H9 (cell line): Measurements from ENCODE around the gene MICA. TPM values are rescaled to one million over a fixed set of nuclear protein-coding genes. Genes with fewer than 3 reads are reported as not detected.
"Not testable (repeated sequence)": the region's sequence is repeated elsewhere in the genome, so short reads cannot be mapped to it uniquely, and the experiment has no call there.

Source experiments
- DNase-seq: peaks from one replicate; pipeline ENCODE4 v3.0.0-alpha.2; 2017
- H2AFZ ChIP-seq: one replicate; pipeline ENCODE4 v1.6.1; 2013; ENCODE audit warnings: mild to moderate bottlenecking, low read length, control low read depth, moderate library complexity
- H2AK5ac ChIP-seq: 2 replicates; pipeline ENCODE4 v1.6.1; 2013; ENCODE audit warnings: low read length, control low read depth, mixed read lengths; ENCODE audit not compliant: insufficient read length
- H2BK120ac ChIP-seq: one replicate; pipeline ENCODE4 v1.6.1; 2013; ENCODE audit warnings: low read depth, mild to moderate bottlenecking, low read length, control low read depth, inconsistent platforms; ENCODE audit not compliant: poor library complexity, severe bottlenecking
- H2BK12ac ChIP-seq: 2 replicates; pipeline ENCODE4 v1.6.1; 2013; ENCODE audit warnings: low read length, control low read depth, mixed read lengths, low read depth; ENCODE audit not compliant: insufficient read length
- H2BK15ac ChIP-seq: 2 replicates; pipeline ENCODE4 v1.6.1; 2013; ENCODE audit warnings: low read depth, low read length, control low read depth
- H2BK20ac ChIP-seq: one replicate; pipeline ENCODE4 v1.6.1; 2013; ENCODE audit warnings: low read depth, mild to moderate bottlenecking, low read length, control low read depth, inconsistent platforms; ENCODE audit not compliant: poor library complexity, severe bottlenecking
- H2BK5ac ChIP-seq: 2 replicates; pipeline ENCODE4 v1.6.1; 2013; ENCODE audit warnings: low read length, control low read depth, mixed read lengths; ENCODE audit not compliant: insufficient read length
- H3K14ac ChIP-seq: 2 replicates; pipeline ENCODE4 v1.6.1; 2013; ENCODE audit warnings: low read length, control low read depth; ENCODE audit not compliant: insufficient read depth
- H3K18ac ChIP-seq: 2 replicates; pipeline ENCODE4 v1.6.1; 2013; ENCODE audit warnings: low read depth, mild to moderate bottlenecking, mixed read lengths, low read length, control low read depth; ENCODE audit not compliant: insufficient read length
- H3K23ac ChIP-seq: 2 replicates; pipeline ENCODE4 v1.6.1; 2013; ENCODE audit warnings: low read length, control low read depth, mixed read lengths, low read depth; ENCODE audit not compliant: insufficient read length
- H3K23me2 ChIP-seq: 2 replicates; pipeline ENCODE4 v1.6.1; 2013; ENCODE audit warnings: low read depth, mild to moderate bottlenecking, mixed read lengths, low read length, control low read depth; ENCODE audit not compliant: insufficient read length, poor library complexity, severe bottlenecking
- H3K27ac ChIP-seq: 2 replicates; pipeline ENCODE4 v1.5.1; 2013; ENCODE audit warnings: low read length, control low read depth, mixed read lengths, low read depth; ENCODE audit not compliant: insufficient read length
- H3K27me3 ChIP-seq: 2 replicates; pipeline ENCODE4 v1.6.1; 2013; ENCODE audit warnings: low read length, control low read depth, inconsistent platforms; ENCODE audit not compliant: insufficient read depth
- H3K4ac ChIP-seq: 2 replicates; pipeline ENCODE4 v1.6.1; 2013; ENCODE audit warnings: low read depth, mild to moderate bottlenecking, control low read depth, inconsistent platforms, low read length, moderate library complexity
- H3K4me1 ChIP-seq: 2 replicates; pipeline ENCODE4 v1.6.1; 2013; ENCODE audit warnings: low read length, control low read depth, inconsistent platforms; ENCODE audit not compliant: insufficient read depth
- H3K4me2 ChIP-seq: 2 replicates; pipeline ENCODE4 v1.6.1; 2013; ENCODE audit warnings: low read length, control low read depth, mixed read lengths; ENCODE audit not compliant: insufficient read length, insufficient read depth
- H3K56ac ChIP-seq: 2 replicates; pipeline ENCODE4 v1.6.1; 2013; ENCODE audit warnings: low read depth, mild to moderate bottlenecking, mixed read lengths, low read length, control low read depth; ENCODE audit not compliant: insufficient read length
- H3K79me1 ChIP-seq: 2 replicates; pipeline ENCODE4 v1.6.1; 2013; ENCODE audit warnings: low read depth, mild to moderate bottlenecking, moderate library complexity, low read length, control low read depth, inconsistent platforms; ENCODE audit not compliant: insufficient read depth, poor library complexity, severe bottlenecking
- H3K79me2 ChIP-seq: 2 replicates; pipeline ENCODE4 v1.6.1; 2013; ENCODE audit warnings: low read length, control low read depth, inconsistent platforms; ENCODE audit not compliant: insufficient read depth
- H3K9ac ChIP-seq: 2 replicates; pipeline ENCODE4 v1.6.1; 2013; ENCODE audit warnings: low read length, control low read depth, mixed read lengths; ENCODE audit not compliant: insufficient read length; ENCODE audit errors: extremely low read depth
- H3K9me3 ChIP-seq: one replicate; pipeline ENCODE4 v1.6.1; 2013; ENCODE audit warnings: low read depth, low read length, inconsistent platforms; ENCODE audit not compliant: control insufficient read depth
- H3T11ph ChIP-seq: one replicate; pipeline ENCODE4 v1.6.1; 2013; ENCODE audit warnings: mild to moderate bottlenecking, low read length, control low read depth, inconsistent platforms
- H4K20me1 ChIP-seq: one replicate; pipeline ENCODE4 v1.6.1; 2013; ENCODE audit not compliant: control insufficient read depth, insufficient read length, insufficient read depth
- H4K5ac ChIP-seq: 2 replicates; pipeline ENCODE4 v1.6.1; 2013; ENCODE audit warnings: low read depth, mild to moderate bottlenecking, mixed read lengths, low read length, control low read depth; ENCODE audit not compliant: insufficient read length
- H4K8ac ChIP-seq: replicated peaks from 2 replicates; pipeline ENCODE4 v1.6.1; 2013; ENCODE audit warnings: low read length, control low read depth, mixed read lengths, low read depth; ENCODE audit not compliant: insufficient read length
- H4K91ac ChIP-seq: 2 replicates; pipeline ENCODE4 v1.6.1; 2013; ENCODE audit warnings: low read depth, mild to moderate bottlenecking, moderate library complexity, mixed read lengths, low read length, control low read depth; ENCODE audit not compliant: insufficient read length
- H3K27ac Mint-ChIP-seq, 3 experiments: 2 replicates in 2 of 3; 3 replicates in 1 of 3; pipeline ENCODE4 v1.8.0; 2020 to 2021; ENCODE audit warnings: mixed read lengths in 3 of 3, mild to moderate bottlenecking in 1 of 3, moderate library complexity in 1 of 3
- H3K27me3 Mint-ChIP-seq: 2 replicates; pipeline ENCODE4 v1.8.0; 2021; ENCODE audit warnings: low read depth, mild to moderate bottlenecking, moderate library complexity, mixed read lengths
- H3K36me3 Mint-ChIP-seq, 3 experiments: 2 replicates in 2 of 3; 3 replicates in 1 of 3; pipeline ENCODE4 v1.8.0; 2020 to 2021; ENCODE audit warnings: low read depth in 3 of 3, mixed read lengths in 3 of 3; ENCODE audit not compliant: insufficient read depth in 1 of 3
- H3K4me1 Mint-ChIP-seq, 2 experiments: 2 replicates each; pipeline ENCODE4 v1.8.0; 2020; ENCODE audit warnings: mixed read lengths in 2 of 2
- H3K4me3 Mint-ChIP-seq, 2 experiments: 2 replicates in 1 of 2; 3 replicates in 1 of 2; pipeline ENCODE4 v1.8.0; 2020 to 2021; ENCODE audit warnings: mild to moderate bottlenecking in 2 of 2, mixed read lengths in 2 of 2, moderate library complexity in 1 of 2
- H3K9me3 Mint-ChIP-seq, 2 experiments: 2 replicates in 1 of 2; 3 replicates in 1 of 2; pipeline ENCODE4 v1.8.0; 2020; ENCODE audit warnings: mild to moderate bottlenecking in 2 of 2, mixed read lengths in 2 of 2, moderate library complexity in 1 of 2
- total RNA-seq: library from RNA; stranded (reverse); gene quantifications from 2 replicates; pipeline ENCODE4 v1.2.1, GENCODE V29; 2021

MICA gene
- total RNA-seq, 1 experiment from 2014 or later: 8.5 TPM

- not testable (repeated sequence) for H3K23me2 ChIP-seq, H3K27ac ChIP-seq, H3K23ac ChIP-seq, H3K56ac ChIP-seq, H2BK12ac ChIP-seq, H2BK20ac ChIP-seq, H3K4me1 ChIP-seq, H3T11ph ChIP-seq, H3K79me2 ChIP-seq, H3K18ac ChIP-seq, H3K9me3 ChIP-seq, H4K20me1 ChIP-seq, H3K9me3 Mint-ChIP-seq, H3K4me3 Mint-ChIP-seq, H3K27me3 ChIP-seq, H3K36me3 Mint-ChIP-seq, H4K91ac ChIP-seq, H4K5ac ChIP-seq, H3K79me1 ChIP-seq, H3K14ac ChIP-seq, H4K8ac ChIP-seq, H3K27me3 Mint-ChIP-seq, DNase-seq, H3K27ac Mint-ChIP-seq, H2AFZ ChIP-seq, H3K4ac ChIP-seq, H2BK5ac ChIP-seq, H2AK5ac ChIP-seq, H2BK15ac ChIP-seq, H3K4me2 ChIP-seq, H3K9ac ChIP-seq, H2BK120ac ChIP-seq
- H3K4me1 Mint-ChIP-seq: peaks cover 31 to 34% of the 10 kb centered on the region in 2 experiments
Measured at GRCh38 chr6:31389802-31390132, 13.6 kb upstream of the MICA start.
